H1 (cell line): ENCODE results near the gene MECP2. TPM values are rescaled to one million over a fixed set of nuclear protein-coding genes. Genes with fewer than 3 reads are reported as not detected.

Experiments
- BRCA1 ChIP-seq: IDR thresholded peaks from 2 replicates; pipeline ENCODE4 v1.6.1; 2012; ENCODE audit warnings: low read depth, low read length, improper control_type of control experiment
- CTBP2 ChIP-seq: IDR thresholded peaks from 2 replicates; pipeline ENCODE4 v1.7.0; 2011; ENCODE audit warnings: borderline replicate concordance, mild to moderate bottlenecking, moderate library complexity, mixed read lengths, low read length; ENCODE audit not compliant: insufficient read depth, insufficient read length
- SP2 ChIP-seq: IDR thresholded peaks from 2 replicates; pipeline ENCODE4 v1.6.1; 2012; ENCODE audit warnings: mild to moderate bottlenecking, low read length, inconsistent platforms
- polyA plus RNA-seq, 7 experiments: library from polyadenylated mRNA; depleted of rRNA in 3 of 7; stranded (reverse) in 5 of 7; unstranded in 2 of 7; fragments of >200 nt in 5 of 7; fragments of 200-250 nt in 2 of 7; gene quantifications; 1 replicate in 5 of 7; 2 replicates in 1 of 7; 4 replicates in 1 of 7; pipeline versions ENCODE4 v1.2.1 to v1.2.3, GENCODE V29; 2011 to 2013; ENCODE audit warnings: missing spikeins in 2 of 7, mixed read lengths in 2 of 7
- total RNA-seq: library from RNA; stranded (reverse); fragmentation: NEBNext Ultra II Directional; extraction: Animal tissue kit (Norgen Biotek cat#: 25700); gene quantifications from 2 replicates; pipeline ENCODE4 v1.2.1, GENCODE V29; 2021

Gene MECP2
- total and polyA plus RNA-seq, 2 of the 8 experiments (the other 6 are each of a cell fraction or from before 2014, with no cell fraction given): 5.0 to 32.4 TPM

DNA sequence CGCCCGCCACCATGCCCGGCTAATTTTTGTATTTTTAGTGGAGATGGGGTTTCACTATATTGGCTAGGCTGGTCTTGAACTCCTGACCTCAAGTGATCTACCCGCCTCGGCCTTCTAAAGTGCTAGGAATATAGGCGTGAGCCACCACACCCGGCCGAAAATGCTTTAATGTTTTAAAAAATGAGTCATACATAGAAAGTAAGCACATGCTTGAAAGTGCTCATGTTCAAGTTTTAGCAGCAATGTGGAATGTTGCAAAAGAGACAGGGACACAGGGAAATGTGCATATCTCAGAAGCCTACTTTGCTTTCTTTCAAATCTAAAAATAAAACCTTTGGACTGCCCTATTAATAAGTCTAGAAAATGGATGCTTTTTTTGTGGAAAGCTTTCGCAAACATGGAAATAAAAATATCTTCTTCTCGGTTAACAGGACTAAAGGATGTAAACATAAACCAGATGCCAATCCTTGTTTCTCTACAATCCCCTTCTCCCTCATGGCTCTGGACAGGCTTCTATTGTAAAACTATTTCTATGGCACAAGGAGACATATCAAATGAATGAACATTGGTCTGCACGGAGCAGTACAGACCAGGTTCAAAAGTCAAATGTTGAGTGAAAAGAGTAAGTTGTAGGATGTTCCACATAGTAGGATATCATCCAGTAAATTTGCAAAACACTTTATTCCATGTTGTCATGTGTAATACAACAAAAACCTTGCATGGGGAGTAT is 15.0 kb downstream of the MECP2 start (continued):
- no peak for TF ChIP-seq SP2
- no peak for TF ChIP-seq CTBP2
- TF ChIP-seq BRCA1: no peak
